Brain microvascular endothelial cell (primary cell): ENCODE results near the gene FAM171A1.

Source experiments
- DNase-seq: peaks from one replicate; pipeline ENCODE4 v3.0.0-alpha.2; 2020
- H3K27ac ChIP-seq: fragments of 250-450 bp; sonication (Bioruptor Pico); 2 replicates; pipeline ENCODE4 v1.5.1; 2020; ENCODE audit warnings: mild to moderate bottlenecking, moderate library complexity
- H3K27me3 ChIP-seq: fragments of 250-450 bp; sonication (Bioruptor Pico); replicated peaks from 2 replicates; pipeline ENCODE4 v1.5.1; 2020; ENCODE audit warnings: mild to moderate bottlenecking
- H3K36me3 ChIP-seq: fragments of 250-450 bp; sonication (Bioruptor Pico); replicated peaks from 2 replicates; pipeline ENCODE4 v1.5.1; 2020; ENCODE audit warnings: mild to moderate bottlenecking
- H3K4me3 ChIP-seq: 2 replicates; pipeline ENCODE4 v1.5.1; 2011; ENCODE audit warnings: low read depth, mild to moderate bottlenecking, control low read depth, low read length, moderate library complexity
- CTCF ChIP-seq: IDR thresholded peaks from 2 replicates; pipeline ENCODE4 v1.5.1; 2011; ENCODE audit warnings: low read depth, mild to moderate bottlenecking, moderate library complexity, low read length, control low read depth, inconsistent platforms; ENCODE audit errors: missing control alignments
- in situ Hi-C: cut with HindIII; loops from 2 replicates; pipeline ENCODE4 v1.10.0; 2017; ENCODE audit warnings: low sequenced_read_pairs, low pct_ligation_motif_present

FAM171A1 gene

GRCh38 chr10:15363031-15363430 lies 8.1 kb downstream of the FAM171A1 start:
- TF ChIP-seq CTCF: no peak
- peak; percentile 29 for DNase-seq
- Histone ChIP-seq H3K36me3 (no peaks in the 10 kb centered on the region), H3K27ac (no peak overlapping the region), H3K4me3 (no peak overlapping the region), H3K27me3 (no peaks in the 10 kb centered on the region)
- in situ Hi-C loops: no loop called here

DNA sequence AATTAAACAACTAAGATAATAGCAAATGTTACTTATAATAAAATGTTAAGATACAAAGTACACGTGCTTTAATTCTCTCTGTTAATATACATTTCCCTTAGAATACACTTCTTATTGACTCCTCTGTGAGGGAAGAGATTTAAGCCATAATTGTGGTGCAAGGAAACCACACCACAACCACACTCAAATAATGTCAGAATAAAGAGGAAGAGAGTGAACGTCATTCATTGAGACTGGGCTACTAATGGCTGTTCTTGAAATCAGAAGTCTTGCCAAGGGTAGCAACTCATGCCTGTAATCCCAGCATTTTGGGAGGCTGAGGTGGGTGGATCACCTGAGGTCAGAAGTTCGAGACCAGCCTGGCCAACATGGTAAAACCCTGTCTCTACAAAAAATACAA lies 10.0 kb downstream of the FAM171A1 start:
- H3K27me3 ChIP-seq: no peaks in the 10 kb centered on the region
- no peak overlapping the region for H3K27ac ChIP-seq
- H3K4me3 ChIP-seq: no peak overlapping the region
- DNase-seq: no peak
- in situ Hi-C loops: no loop called here
- no peak for TF ChIP-seq CTCF
- no peaks in the 10 kb centered on the region for H3K36me3 ChIP-seq

DNA sequence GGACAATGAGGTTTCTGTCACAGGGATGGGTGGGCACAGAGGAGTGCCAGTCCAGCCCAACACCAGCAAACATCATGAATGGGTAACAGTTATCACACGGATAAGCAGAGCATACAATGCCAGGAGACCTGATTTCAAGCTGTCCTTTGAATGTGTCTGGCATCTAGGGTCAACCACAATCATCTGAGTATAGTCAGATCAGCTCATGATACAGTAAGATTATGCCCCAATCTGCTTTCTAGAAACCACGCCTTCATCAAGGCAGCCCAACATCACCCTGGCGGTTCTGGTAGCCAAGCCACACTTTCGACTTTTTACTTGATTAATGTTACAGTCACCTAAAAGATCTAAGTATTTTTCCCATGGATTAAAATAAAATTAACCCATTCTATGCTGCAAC lies 10.5 kb downstream of the FAM171A1 start:
- H3K27me3 ChIP-seq: no peaks in the 10 kb centered on the region
- H3K4me3 ChIP-seq: no peak overlapping the region
- in situ Hi-C loops: no loop called here
- H3K27ac ChIP-seq: no peak overlapping the region
- no peaks in the 10 kb centered on the region for H3K36me3 ChIP-seq
- DNase-seq: no peak
- no peak for TF ChIP-seq CTCF

DNA sequence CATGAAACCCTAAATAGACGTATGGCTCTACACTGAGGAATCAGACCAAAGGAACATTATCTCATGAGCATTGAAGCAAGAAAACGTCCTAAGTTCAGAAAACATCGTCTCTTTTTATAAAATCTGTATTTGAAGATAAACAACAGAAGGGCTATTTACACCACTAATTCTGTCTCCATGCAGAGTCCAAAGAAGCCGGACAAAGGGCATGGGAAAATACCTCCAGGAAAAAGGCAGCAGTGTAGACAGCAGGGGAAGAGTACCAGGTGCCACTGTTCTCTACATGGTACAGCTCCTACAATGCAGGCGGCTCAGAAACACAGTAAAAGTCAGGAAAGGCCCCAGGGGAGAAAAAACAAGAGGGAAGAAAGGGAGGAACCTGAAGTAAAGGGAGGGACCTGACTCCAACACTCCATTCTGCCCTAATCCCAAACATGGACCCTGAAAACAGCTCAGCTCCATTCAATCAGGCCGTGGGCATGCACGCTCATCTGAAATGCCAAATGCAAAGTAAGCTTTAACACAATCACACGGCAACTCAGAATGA lies 17.5 kb downstream of the FAM171A1 start:
- no peaks in the 10 kb centered on the region for H3K27me3 ChIP-seq
- no peak overlapping the region for H3K27ac ChIP-seq
- no peak overlapping the region for H3K4me3 ChIP-seq
- TF ChIP-seq CTCF: no peak
- in situ Hi-C loops: no loop called here
- no peak for DNase-seq
- H3K36me3 ChIP-seq: no peaks in the 10 kb centered on the region

DNA sequence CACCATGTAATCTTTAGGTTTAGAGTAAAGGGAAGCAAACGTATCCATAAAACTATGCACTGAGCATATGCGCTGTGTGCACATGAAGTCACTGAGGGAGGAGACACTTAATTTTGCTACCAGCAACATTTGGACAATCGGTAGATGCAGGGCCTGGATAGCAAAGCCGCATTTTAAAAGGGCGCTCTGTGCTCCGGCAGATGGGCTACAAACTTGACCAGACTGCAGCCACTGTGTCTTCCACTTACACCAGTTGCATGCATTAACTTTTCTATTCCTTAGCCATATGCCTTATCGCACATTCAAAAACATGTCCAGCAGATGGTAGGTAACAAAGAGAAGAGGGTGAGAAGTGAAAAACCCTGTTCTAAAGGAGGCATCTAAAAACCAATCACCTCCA lies 18.3 kb downstream of the FAM171A1 start:
- Histone ChIP-seq H3K27me3 (no peaks in the 10 kb centered on the region), H3K36me3 (no peaks in the 10 kb centered on the region), H3K27ac (no peak overlapping the region), H3K4me3 (no peak overlapping the region)
- in situ Hi-C loops: no loop called here
- DNase-seq: no peak
- TF ChIP-seq CTCF: no peak

- H3K27me3 ChIP-seq: no peaks in the 10 kb centered on the region
- no peak overlapping the region for H3K4me3 ChIP-seq
- no peak overlapping the region for H3K27ac ChIP-seq
- no peak for TF ChIP-seq CTCF
- in situ Hi-C loops: no loop called here
- no peaks in the 10 kb centered on the region for H3K36me3 ChIP-seq
- DNase-seq: no peak
Measured at GRCh38 chr10:15352201-15352600, 18.9 kb downstream of the FAM171A1 start.
